Heart left ventricle (tissue), 16 donors: ENCODE results near the gene MBP. TPM values are rescaled to one million over a fixed set of nuclear protein-coding genes. Genes with fewer than 3 reads are reported as not detected.

Source experiments
- ATAC-seq, 4 donors: fragments of 200-7000 bp; cut with Tn5 transposase; one replicate each; pipeline ENCODE4 v1.9.1; 2020 to 2022; ENCODE audit warnings: moderate library complexity in 4 of 4, mild to moderate bottlenecking in 3 of 4, moderate number of reproducible peaks in 1 of 4
- DNase-seq, 5 donors: peaks; one replicate each; pipeline ENCODE4 v3.0.0-alpha.2; 2020
- H3K27ac ChIP-seq, 12 donors: fragments of 200-600 bp; sonication (generic) in 4 of 12; one replicate each; pipeline versions ENCODE4 v1.5.0 to v1.8.0; 2016 to 2022; ENCODE audit warnings: mild to moderate bottlenecking in 2 of 12
- H3K27me3 ChIP-seq, 9 donors: fragments of 200-600 bp; sonication (generic) in 2 of 9; one replicate each; pipeline versions ENCODE4 v1.5.1 to v1.8.0; 2016 to 2022; ENCODE audit warnings: mild to moderate bottlenecking in 3 of 9
- H3K36me3 ChIP-seq, 9 donors: fragments of 200-600 bp; sonication (generic) in 2 of 9; one replicate each; pipeline versions ENCODE4 v1.5.0 to v1.8.0; 2018 to 2022; ENCODE audit warnings: mild to moderate bottlenecking in 2 of 9
- H3K4me1 ChIP-seq, 12 donors: fragments of 200-600 bp; sonication (generic) in 4 of 12; one replicate each; pipeline versions ENCODE4 v1.5.0 to v1.8.0; 2016 to 2022; ENCODE audit warnings: mild to moderate bottlenecking in 3 of 12
- H3K4me3 ChIP-seq, 12 donors: fragments of 200-600 bp; sonication (generic) in 4 of 12; one replicate each; pipeline versions ENCODE4 v1.5.0 to v1.8.0; 2017 to 2022; ENCODE audit warnings: mild to moderate bottlenecking in 9 of 12, moderate library complexity in 4 of 12
- H3K9me3 ChIP-seq, 12 donors: fragments of 200-600 bp; sonication (generic) in 4 of 12; one replicate each; pipeline versions ENCODE4 v1.5.0 to v1.8.0; 2016 to 2022; ENCODE audit warnings: mild to moderate bottlenecking in 1 of 12
- CTCF ChIP-seq, 12 donors: fragments of 200-600 bp; sonication (generic) in 4 of 12; IDR thresholded peaks; one replicate each; pipeline versions ENCODE4 v1.5.0 to v1.8.0; 2018 to 2022; ENCODE audit warnings: antibody characterized with exemption in 12 of 12, mild to moderate bottlenecking in 5 of 12
- POLR2A ChIP-seq, 2 donors: fragments of 450-650 bp; IDR thresholded peaks; one replicate each; pipeline ENCODE4 v1.6.1; 2017; ENCODE audit warnings: antibody characterized with exemption in 2 of 2, mild to moderate bottlenecking in 2 of 2, moderate library complexity in 2 of 2
- WGBS, 4 donors: extraction: QIAGEN DNeasy Blood & Tissue Kit in 2 of 4; methylation state at CpG; one replicate each; pipeline versions ENCODE4 v1.1.5 to v1.1.7; 2013 to 2018; 5-methylcytosine and 5-hydroxymethylcytosine counted together
- intact Hi-C, 10 donors: fragments of 100-400 bp; cut with DNase I; formaldehyde crosslinking; loops; one replicate each; pipeline versions ENCODE4 v1.11.1 to v1.14.2; 2022
- polyA plus RNA-seq, 2 donors: library from polyadenylated mRNA; stranded (reverse); fragments of 200-250 nt; gene quantifications; one replicate each; pipeline ENCODE4 v1.2.3, GENCODE V29; 2013
- total RNA-seq, 9 donors: library from RNA; depleted of rRNA in 2 of 9; stranded (reverse); fragments of >200 nt in 2 of 9; fragmentation: NEBNext Ultra II Directional in 3 of 9; extraction: Animal tissue kit (Norgen Biotek cat#: 25700) in 3 of 9; gene quantifications; one replicate each; pipeline versions ENCODE4 v1.1.0 to v1.2.4, GENCODE V29; 2016 to 2023
- donor health status: ischemic (EF 13 %, LVEDD 7.1; RV severe dilation, severe dysfunction).
- donor health status: healthy with polysubstance abuse.
- donor health status: DM: no; HTN: yes; CAD: no.
- donor health status: DM: no; HTN: no; CAD: no.
- donor health status: ischemic (EF 25% LVEDD 6.9; RV normal size, moderate dysfunction).
- donor health status: ischemic (EF 25% LVEDD 5.7; RV mildly dilated, moderate dysfunction).
- donor health status: healthy.
- donor health status: DM: yes; HTN: yes; CAD: no.
- donor health status: ischemic (EF 35%, LVEDD 5.7; RV mildly dilated, moderate dysfunction).
- donor health status: nonischemic (EF 11% LVEDD 7.7; RV severe dilation, severe dysfunction).
- donor health status: DM: yes; HTN: yes; CAD: no.
- donor health status: PGD.
- donor health status: ischemic (EF 29% LVEDD 5.4; RV normal size, mild dysfunction).
- donor health status: nonischemic (EF 23%, LVEDD 6.1; RV moderate dilation, normal function).

Gene MBP
- total and polyA plus RNA-seq, 11 donors, result 7.7 to 93.0 (median 31.8) TPM

- WGBS, 4 donors, result 24 to 33% (median 28%) methylated on average over 1 of the region's 1 CpG
- Histone ChIP-seq H3K9me3 (no peaks in the 10 kb centered on the region), H3K36me3 (peaks cover 0 to 9% (median 0%) of the 10 kb centered on the region in 9 donors), H3K4me1 (peaks cover 4 to 78% (median 47%) of the 10 kb centered on the region in 12 donors), H3K27ac (peak overlapping the region; percentile 22 to 92 (median 84)), H3K4me3 (peak overlapping the region in 1 of 12 donors; percentile 14), H3K27me3 (no peaks in the 10 kb centered on the region)
- intact Hi-C loops, result loop anchor here in 1 of 10 donors (10.0 kb wide), 1 partner anchor 120 kb away; no protein-coding TSS in a partner anchor
- DNase-seq, result no peak
- TF ChIP-seq POLR2A (IDR thresholded peaks at IDR 0.05) (no peak), CTCF (IDR thresholded peaks at IDR 0.05) (no peak)
- peak; percentile 56 to 77 (median 70) for ATAC-seq
Measured at GRCh38 chr18:77084688-77085035, 47.9 kb downstream of the MBP start.

GRCh38 chr18:77082316-77082955 is 50.1 kb downstream of the MBP start:
- DNase-seq (no peak), ATAC-seq (no peak)
- Histone ChIP-seq H3K27me3 (no peaks in the 10 kb centered on the region), H3K36me3 (no peaks in the 10 kb centered on the region), H3K27ac (peak overlapping the region in 5 of 12 donors; percentile 11 to 92 (median 21)), H3K4me1 (peaks cover 0 to 88% (median 52%) of the 10 kb centered on the region in 12 donors), H3K9me3 (no peaks in the 10 kb centered on the region), H3K4me3 (no peak overlapping the region)
- TF ChIP-seq POLR2A (IDR thresholded peaks at IDR 0.05) (no peak), CTCF (IDR thresholded peaks at IDR 0.05) (no peak)
- intact Hi-C loops, result loop anchor here in 1 of 10 donors (10.0 kb wide), 1 partner anchor 122 kb away; no protein-coding TSS in a partner anchor
- 83 to 96% (median 94%) methylated on average over 9 of the region's 9 CpGs for WGBS, 4 donors

- H3K9me3 ChIP-seq, result no peaks in the 10 kb centered on the region
- peaks cover 0 to 78% (median 44%) of the 10 kb centered on the region in 12 donors for H3K4me1 ChIP-seq
- no peak for DNase-seq
- peak overlapping the region in 3 of 12 donors; percentile 41 to 79 (median 71) for H3K27ac ChIP-seq
- H3K27me3 ChIP-seq, result no peaks in the 10 kb centered on the region
- ATAC-seq, result peak in 1 of 4 donors; percentile 28
- TF ChIP-seq CTCF (IDR thresholded peaks at IDR 0.05) (no peak), POLR2A (IDR thresholded peaks at IDR 0.05) (no peak)
- H3K4me3 ChIP-seq, result no peak overlapping the region
- 78 to 85% (median 81%) methylated on average over 2 of the region's 2 CpGs for WGBS, 4 donors
- intact Hi-C loops, result loop anchor here in 1 of 10 donors (10.0 kb wide), 1 partner anchor 123 kb away; no protein-coding TSS in a partner anchor
- no peaks in the 10 kb centered on the region for H3K36me3 ChIP-seq
Measured at GRCh38 chr18:77081390-77081778, 51.2 kb downstream of the MBP start.

- ATAC-seq (peak in 3 of 4 donors; percentile 40 to 47 (median 42)), DNase-seq (peak in 1 of 5 donors; percentile 58)
- Histone ChIP-seq H3K27ac (peak overlapping the region in 7 of 12 donors; percentile 2 to 79 (median 41)), H3K36me3 (no peaks in the 10 kb centered on the region), H3K4me3 (no peak overlapping the region), H3K27me3 (no peaks in the 10 kb centered on the region), H3K4me1 (peaks cover 0 to 69% (median 34%) of the 10 kb centered on the region in 12 donors), H3K9me3 (no peaks in the 10 kb centered on the region)
- no peak for TF ChIP-seq CTCF (IDR thresholded peaks at IDR 0.05)
- no peak for TF ChIP-seq POLR2A (IDR thresholded peaks at IDR 0.05)
- 48 to 54% (median 50%) methylated on average over 12 of the region's 12 CpGs for WGBS, 4 donors
- intact Hi-C loops, result loop anchor here in 2 of 10 donors (5.0 to 10.0 kb wide), 2 partner anchors 52 to 125 kb away; partner anchors contain the start of gene MBP (in 1 of the 2)
Measured at GRCh38 chr18:77079954-77080682, 52.5 kb downstream of the MBP start.
